Breast epithelium (tissue), 4 donors: ENCODE data around the gene PMEPA1. TPM values are rescaled to one million over a fixed set of nuclear protein-coding genes. Genes with fewer than 3 reads are reported as not detected.
A peak's percentile ranks its signal among the peaks of the same experiment; 100 is the strongest.

ENCODE experiments used
- DNase-seq, 2 donors: peaks; one replicate each; pipeline ENCODE4 v3.0.0-alpha.2; 2019; ENCODE audit warnings: low spot score in 2 of 2
- H3K27ac ChIP-seq, 2 donors: fragments of 200-600 bp; sonication (generic) in 1 of 2; one replicate each; pipeline ENCODE4 v1.5.1; 2016 to 2019; ENCODE audit warnings: mild to moderate bottlenecking in 1 of 2
- H3K27me3 ChIP-seq, 2 donors: fragments of 200-600 bp; sonication (generic) in 1 of 2; one replicate each; pipeline versions ENCODE4 v1.5.1 to v1.6.0; 2017 to 2019; ENCODE audit warnings: control low read depth in 1 of 2, mild to moderate bottlenecking in 1 of 2
- H3K36me3 ChIP-seq: fragments of 200-600 bp; one replicate; pipeline ENCODE4 v1.5.1; 2019
- H3K4me1 ChIP-seq, 2 donors: fragments of 200-600 bp; sonication (generic); one replicate each; pipeline ENCODE4 v1.5.1; 2016 to 2019; ENCODE audit warnings: control low read depth in 1 of 2
- H3K4me3 ChIP-seq, 3 donors: fragments of 200-600 bp; sonication (generic); 1 replicate in 2 of 3; 2 replicates in 1 of 3; pipeline ENCODE4 v1.5.1; 2016 to 2019; ENCODE audit warnings: mild to moderate bottlenecking in 3 of 3, moderate library complexity in 2 of 3
- H3K9me3 ChIP-seq, 2 donors: fragments of 200-600 bp; sonication (generic) in 1 of 2; one replicate each; pipeline ENCODE4 v1.5.1; 2016 to 2019; ENCODE audit warnings: control low read depth in 1 of 2
- POLR2A ChIP-seq: fragments of 450-650 bp; IDR thresholded peaks from one replicate; pipeline ENCODE4 v1.6.1; 2016; ENCODE audit warnings: antibody characterized with exemption, mild to moderate bottlenecking, moderate library complexity
- POLR2AphosphoS5 ChIP-seq, 3 donors: sonication (generic); formaldehyde crosslinking; IDR thresholded peaks; one replicate each; pipeline ENCODE4 v1.6.1; 2017; ENCODE audit warnings: antibody characterized with exemption in 3 of 3
- intact Hi-C: fragments of 100-400 bp; cut with DNase I; formaldehyde crosslinking; loops from one replicate; pipeline ENCODE4 v1.15.1; 2023; ENCODE audit warnings: low total_unique reads
- total RNA-seq, 3 donors: library from RNA; depleted of rRNA; stranded (reverse); fragments of >200 nt; gene quantifications; one replicate each; pipeline ENCODE4 v1.1.0, GENCODE V29; 2016
- TF ChIP-seq, protein P1 (sequence below), 3 donors: fragments of 450-650 bp; IDR thresholded peaks; one replicate each; pipeline ENCODE4 v1.5.1; 2016 to 2017; ENCODE audit warnings: antibody characterized with exemption in 3 of 3, mild to moderate bottlenecking in 3 of 3, moderate library complexity in 3 of 3

PMEPA1 gene
- total RNA-seq, 3 donors from 2014 or later, result 9.2 to 13.2 (median 13.1) TPM

DNA sequence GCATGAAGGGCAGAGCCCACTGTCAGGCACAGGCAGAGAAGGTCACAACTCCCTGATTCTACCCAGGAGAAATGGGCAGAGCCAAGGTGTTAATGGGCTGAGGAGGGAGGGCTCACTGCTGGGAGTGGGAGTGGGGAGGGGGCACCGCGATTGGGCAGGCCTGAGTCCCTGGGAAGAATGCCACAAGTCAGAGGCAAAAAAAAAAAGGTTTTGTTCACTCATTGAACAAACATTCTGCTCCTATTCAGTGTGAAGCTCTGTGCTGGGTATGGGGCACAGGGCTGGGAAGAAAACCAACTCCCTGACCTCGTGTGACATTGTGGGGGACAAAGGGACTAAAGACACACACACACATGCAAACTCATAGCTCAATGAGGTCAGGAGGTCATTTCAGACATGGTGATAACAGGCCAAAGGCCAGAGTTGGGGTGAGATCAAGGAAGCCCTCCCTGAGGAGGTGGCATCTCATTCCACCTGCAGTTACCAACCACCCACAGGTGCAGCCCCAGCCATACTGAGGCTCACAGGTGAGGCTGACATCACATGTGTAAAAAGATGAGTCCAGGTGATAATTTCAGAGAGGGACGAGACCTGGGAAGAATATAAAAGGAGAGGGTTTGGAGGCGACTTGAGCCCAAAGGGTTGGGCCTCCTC is 3.2 kb upstream of the PMEPA1 start:
- Histone ChIP-seq H3K36me3 (no peaks in the 10 kb centered on the region), H3K4me3 (no peak overlapping the region), H3K27me3 (no peaks in the 10 kb centered on the region), H3K4me1 (peaks cover 0 to 6% of the 10 kb centered on the region in 2 donors), H3K27ac (no peak overlapping the region), H3K9me3 (no peaks in the 10 kb centered on the region)
- DNase-seq, result no peak
- intact Hi-C loops, result no loop called here
- TF ChIP-seq POLR2AphosphoS5 (IDR thresholded peaks at IDR 0.05) (no peak), POLR2A (no peak)
- TF ChIP-seq, protein P1, sequence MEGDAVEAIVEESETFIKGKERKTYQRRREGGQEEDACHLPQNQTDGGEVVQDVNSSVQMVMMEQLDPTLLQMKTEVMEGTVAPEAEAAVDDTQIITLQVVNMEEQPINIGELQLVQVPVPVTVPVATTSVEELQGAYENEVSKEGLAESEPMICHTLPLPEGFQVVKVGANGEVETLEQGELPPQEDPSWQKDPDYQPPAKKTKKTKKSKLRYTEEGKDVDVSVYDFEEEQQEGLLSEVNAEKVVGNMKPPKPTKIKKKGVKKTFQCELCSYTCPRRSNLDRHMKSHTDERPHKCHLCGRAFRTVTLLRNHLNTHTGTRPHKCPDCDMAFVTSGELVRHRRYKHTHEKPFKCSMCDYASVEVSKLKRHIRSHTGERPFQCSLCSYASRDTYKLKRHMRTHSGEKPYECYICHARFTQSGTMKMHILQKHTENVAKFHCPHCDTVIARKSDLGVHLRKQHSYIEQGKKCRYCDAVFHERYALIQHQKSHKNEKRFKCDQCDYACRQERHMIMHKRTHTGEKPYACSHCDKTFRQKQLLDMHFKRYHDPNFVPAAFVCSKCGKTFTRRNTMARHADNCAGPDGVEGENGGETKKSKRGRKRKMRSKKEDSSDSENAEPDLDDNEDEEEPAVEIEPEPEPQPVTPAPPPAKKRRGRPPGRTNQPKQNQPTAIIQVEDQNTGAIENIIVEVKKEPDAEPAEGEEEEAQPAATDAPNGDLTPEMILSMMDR (IDR thresholded peaks at IDR 0.05), result no peak

DNA sequence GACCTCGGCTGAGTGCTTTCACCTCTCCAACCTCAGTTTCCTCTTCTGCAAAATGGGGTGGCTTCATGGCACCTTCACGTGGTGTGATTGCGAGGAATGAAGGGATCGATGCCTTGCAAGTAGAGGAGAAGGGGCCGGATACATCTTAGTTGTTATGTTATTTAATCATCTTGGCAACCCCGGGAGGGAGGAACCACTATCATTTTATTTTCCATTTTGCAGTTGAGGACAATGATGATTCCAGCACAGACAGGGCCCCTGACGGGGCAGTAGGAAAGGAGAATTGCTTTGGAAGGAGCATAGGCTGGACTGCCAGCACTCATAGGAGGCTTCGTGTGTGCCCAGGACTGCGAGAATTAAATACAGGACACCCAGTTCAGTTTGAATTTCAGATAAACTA is 2.5 kb upstream of the PMEPA1 start:
- DNase-seq, result no peak
- intact Hi-C loops, result no loop called here
- Histone ChIP-seq H3K9me3 (no peaks in the 10 kb centered on the region), H3K27ac (no peak overlapping the region), H3K36me3 (no peaks in the 10 kb centered on the region), H3K27me3 (no peaks in the 10 kb centered on the region), H3K4me1 (peaks cover 0 to 8% of the 10 kb centered on the region in 2 donors), H3K4me3 (no peak overlapping the region)
- TF ChIP-seq POLR2AphosphoS5 (IDR thresholded peaks at IDR 0.05) (no peak), POLR2A (no peak)
- TF ChIP-seq, protein P1 (IDR thresholded peaks at IDR 0.05), result no peak

GRCh38 chr20:57711826-57712225 is 2.0 kb upstream of the PMEPA1 start:
- no peaks in the 10 kb centered on the region for H3K36me3 ChIP-seq
- H3K27ac ChIP-seq, result no peak overlapping the region
- H3K27me3 ChIP-seq, result no peaks in the 10 kb centered on the region
- H3K9me3 ChIP-seq, result no peaks in the 10 kb centered on the region
- H3K4me1 ChIP-seq, result peaks cover 0 to 8% of the 10 kb centered on the region in 2 donors
- TF ChIP-seq, protein P1 (IDR thresholded peaks at IDR 0.05), result no peak
- TF ChIP-seq POLR2AphosphoS5 (IDR thresholded peaks at IDR 0.05) (no peak), POLR2A (no peak)
- H3K4me3 ChIP-seq, result no peak overlapping the region
- no peak for DNase-seq
- intact Hi-C loops, result no loop called here

DNA sequence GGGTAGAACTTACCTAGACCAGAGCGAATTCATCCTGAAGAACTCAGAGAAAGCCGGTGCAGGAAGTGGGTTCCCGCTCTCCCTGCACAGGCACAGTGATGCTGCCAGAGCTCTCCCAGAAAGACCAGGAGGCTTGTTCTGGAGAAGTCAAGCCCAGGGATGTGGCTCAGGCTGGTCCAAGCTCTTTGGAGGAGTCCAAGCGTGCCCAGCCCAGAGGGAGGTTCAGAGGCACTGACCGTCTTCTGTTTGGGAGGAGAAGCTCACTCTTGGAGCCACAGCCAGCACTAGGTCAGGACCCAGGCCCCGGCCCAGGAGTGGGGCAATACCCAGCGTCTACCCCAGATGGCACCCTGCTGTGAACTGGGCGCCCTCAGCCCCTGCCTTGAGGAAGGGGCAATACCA is 1.5 kb upstream of the PMEPA1 start:
- peak overlapping the region; percentile 15 to 92 for H3K27ac ChIP-seq
- DNase-seq, result no peak
- intact Hi-C loops, result no loop called here
- TF ChIP-seq, protein P1 (IDR thresholded peaks at IDR 0.05), result no peak
- TF ChIP-seq POLR2AphosphoS5 (IDR thresholded peaks at IDR 0.05), result no peak
- no peak for TF ChIP-seq POLR2A
- peak overlapping the region in 2 of 3 donors; percentile 75 to 86 for H3K4me3 ChIP-seq
- no peaks in the 10 kb centered on the region for H3K27me3 ChIP-seq
- H3K36me3 ChIP-seq, result no peaks in the 10 kb centered on the region
- H3K9me3 ChIP-seq, result no peaks in the 10 kb centered on the region
- H3K4me1 ChIP-seq, result peaks cover 0 to 8% of the 10 kb centered on the region in 2 donors

DNA sequence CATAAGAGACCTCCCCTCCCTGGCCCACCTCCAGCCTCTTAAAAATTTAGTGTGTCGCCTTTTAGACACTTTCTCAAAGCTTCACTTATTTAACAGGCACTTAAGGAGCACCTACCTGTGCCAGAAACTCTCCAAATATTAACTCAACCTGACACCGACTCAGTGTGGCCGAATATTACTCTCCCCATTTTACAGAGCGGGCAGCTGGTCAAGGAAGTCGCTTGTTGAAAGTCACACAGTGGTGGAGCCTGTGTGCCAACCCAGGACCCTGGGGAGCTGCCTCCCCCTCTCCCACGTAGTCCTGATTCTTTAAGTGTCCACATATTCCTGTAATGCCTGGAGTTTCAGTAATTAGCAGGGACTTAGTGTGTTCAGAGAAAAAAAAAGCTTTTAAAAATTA is 1.0 kb upstream of the PMEPA1 start:
- intact Hi-C loops, result no loop called here
- Histone ChIP-seq H3K4me1 (peaks cover 0 to 8% of the 10 kb centered on the region in 2 donors), H3K27ac (peak overlapping the region; percentile 92 to 96), H3K4me3 (peak overlapping the region; percentile 60 to 86 (median 75)), H3K27me3 (no peaks in the 10 kb centered on the region), H3K36me3 (no peaks in the 10 kb centered on the region), H3K9me3 (no peaks in the 10 kb centered on the region)
- no peak for DNase-seq
- TF ChIP-seq POLR2AphosphoS5 (IDR thresholded peaks at IDR 0.05) (no peak), POLR2A (no peak)
- TF ChIP-seq, protein P1 (IDR thresholded peaks at IDR 0.05), result no peak
